ENCODE results near the gene GJA4. TPM values are rescaled to one million over a fixed set of nuclear protein-coding genes. Genes with fewer than 3 reads are reported as not detected.

GJA4 gene
- total and polyA plus RNA-seq, 8 donors: 21.1 to 34.7 (median 29.1) TPM

DNA sequence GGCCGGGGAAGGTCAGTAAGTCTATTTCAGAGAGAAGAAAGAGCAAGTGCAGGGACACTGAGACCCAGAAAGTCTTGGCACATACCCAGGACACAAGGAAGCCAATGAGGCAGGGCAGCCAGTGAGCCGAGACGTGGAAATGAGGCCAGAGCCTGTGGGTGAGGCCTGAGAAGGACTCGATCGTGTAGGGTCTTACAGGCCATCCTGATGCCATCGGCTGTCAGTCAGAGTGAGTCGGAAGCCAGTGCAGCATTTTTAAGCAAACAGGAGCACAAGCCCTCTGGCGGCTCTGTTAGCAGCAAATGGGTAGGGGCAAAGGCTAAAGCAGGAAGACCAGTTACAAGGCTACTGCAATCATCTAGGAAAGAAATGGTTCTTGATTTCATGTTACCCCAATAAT, 17.8 kb upstream of the GJA4 start:
- H3K9me3 ChIP-seq: no peaks in the 10 kb centered on the region
- no peak overlapping the region for H3K4me3 ChIP-seq
- H3K36me3 ChIP-seq: no peaks in the 10 kb centered on the region
- H3K27me3 ChIP-seq: peaks cover 0 to 38% of the 10 kb centered on the region in 2 donors
- TF ChIP-seq, protein P1, sequence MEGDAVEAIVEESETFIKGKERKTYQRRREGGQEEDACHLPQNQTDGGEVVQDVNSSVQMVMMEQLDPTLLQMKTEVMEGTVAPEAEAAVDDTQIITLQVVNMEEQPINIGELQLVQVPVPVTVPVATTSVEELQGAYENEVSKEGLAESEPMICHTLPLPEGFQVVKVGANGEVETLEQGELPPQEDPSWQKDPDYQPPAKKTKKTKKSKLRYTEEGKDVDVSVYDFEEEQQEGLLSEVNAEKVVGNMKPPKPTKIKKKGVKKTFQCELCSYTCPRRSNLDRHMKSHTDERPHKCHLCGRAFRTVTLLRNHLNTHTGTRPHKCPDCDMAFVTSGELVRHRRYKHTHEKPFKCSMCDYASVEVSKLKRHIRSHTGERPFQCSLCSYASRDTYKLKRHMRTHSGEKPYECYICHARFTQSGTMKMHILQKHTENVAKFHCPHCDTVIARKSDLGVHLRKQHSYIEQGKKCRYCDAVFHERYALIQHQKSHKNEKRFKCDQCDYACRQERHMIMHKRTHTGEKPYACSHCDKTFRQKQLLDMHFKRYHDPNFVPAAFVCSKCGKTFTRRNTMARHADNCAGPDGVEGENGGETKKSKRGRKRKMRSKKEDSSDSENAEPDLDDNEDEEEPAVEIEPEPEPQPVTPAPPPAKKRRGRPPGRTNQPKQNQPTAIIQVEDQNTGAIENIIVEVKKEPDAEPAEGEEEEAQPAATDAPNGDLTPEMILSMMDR (IDR thresholded peaks at IDR 0.05): no peak
- no peak overlapping the region for H3K27ac ChIP-seq
- DNase-seq: peak in 1 of 4 donors; percentile 12
- no peak for ATAC-seq
- H3K4me1 ChIP-seq: no peaks in the 10 kb centered on the region
- intact Hi-C loops (cut with DNase I): no loop called here

GRCh38 chr1:34776911-34777310, 15.9 kb upstream of the GJA4 start:
- intact Hi-C loops (cut with DNase I): no loop called here
- no peaks in the 10 kb centered on the region for H3K9me3 ChIP-seq

DNA sequence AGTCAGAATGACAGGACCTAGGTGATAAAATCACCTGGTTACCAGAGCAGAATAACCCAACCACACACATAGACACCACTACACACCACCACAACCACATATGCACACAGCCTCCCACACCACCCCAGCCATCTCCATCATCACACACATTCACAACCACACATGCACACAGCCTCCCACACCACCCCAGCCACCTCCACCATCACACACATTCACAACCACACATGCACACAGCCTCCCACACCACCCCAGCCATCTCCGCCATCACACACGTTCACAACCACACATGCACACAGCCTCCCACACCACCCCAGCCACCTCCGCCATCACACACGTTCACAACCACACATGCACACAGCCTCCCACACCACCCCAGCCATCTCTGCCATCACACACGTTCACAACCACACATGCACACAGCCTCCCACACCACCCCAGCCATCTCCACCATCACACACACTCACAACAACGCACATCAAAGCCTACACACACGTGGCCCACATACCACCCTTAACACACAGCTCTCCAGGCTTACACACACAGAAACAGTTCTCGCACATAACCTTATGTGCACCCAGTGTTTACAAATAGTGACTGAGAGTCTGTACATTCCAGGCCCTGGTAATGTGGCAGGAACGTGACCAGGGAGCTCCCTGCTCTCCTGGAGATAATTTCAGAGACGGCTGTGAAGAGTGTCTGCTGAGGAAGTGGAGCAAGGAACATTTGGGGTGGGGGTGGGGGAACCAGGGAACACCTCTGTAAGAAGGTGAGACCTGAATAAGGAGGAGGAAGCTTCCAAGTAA, 15.1 kb upstream of the GJA4 start:
- intact Hi-C loops (cut with DNase I): no loop called here
- no peaks in the 10 kb centered on the region for H3K36me3 ChIP-seq
- H3K4me1 ChIP-seq: peaks cover 0 to 4% of the 10 kb centered on the region in 2 donors
- ATAC-seq: no peak
- no peak overlapping the region for H3K4me3 ChIP-seq
- TF ChIP-seq, protein P1 (IDR thresholded peaks at IDR 0.05): no peak
- H3K27ac ChIP-seq: no peak overlapping the region
- no peak for DNase-seq
- no peaks in the 10 kb centered on the region for H3K9me3 ChIP-seq
- peaks cover 19 to 66% of the 10 kb centered on the region in 2 donors for H3K27me3 ChIP-seq

More at GRCh38 chr1:34776911-34777310, 15.9 kb upstream of the GJA4 start:
- Histone ChIP-seq H3K27ac (no peak overlapping the region), H3K36me3 (no peaks in the 10 kb centered on the region), H3K4me1 (peaks cover 0 to 4% of the 10 kb centered on the region in 2 donors), H3K27me3 (peaks cover 18 to 58% of the 10 kb centered on the region in 2 donors), H3K4me3 (no peak overlapping the region)
- ATAC-seq (no peak), DNase-seq (peak in 2 of 4 donors; percentile 22 to 44)
- TF ChIP-seq, protein P1 (IDR thresholded peaks at IDR 0.05): no peak

DNA sequence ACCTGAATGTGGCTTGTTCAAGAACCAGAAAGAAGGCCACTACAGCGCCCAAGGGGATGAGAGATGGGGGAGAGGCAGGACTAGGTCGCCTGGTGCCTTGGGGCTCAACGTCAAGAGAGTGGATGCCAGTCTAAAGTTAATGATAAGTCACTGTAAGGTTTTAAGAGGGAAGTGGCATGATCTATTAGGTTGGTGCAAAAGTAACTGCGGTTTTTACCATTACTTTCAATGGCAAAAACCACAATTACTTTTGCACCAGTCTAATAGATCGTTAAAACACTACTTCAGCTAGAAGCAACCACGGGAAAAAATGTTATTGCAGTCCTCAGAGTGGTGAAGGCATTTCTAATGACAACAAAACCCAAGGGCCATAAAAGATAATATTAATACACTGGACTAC, 14.4 kb upstream of the GJA4 start:
- Histone ChIP-seq H3K4me1 (peaks cover 0 to 4% of the 10 kb centered on the region in 2 donors), H3K4me3 (no peak overlapping the region), H3K36me3 (no peaks in the 10 kb centered on the region), H3K9me3 (no peaks in the 10 kb centered on the region), H3K27me3 (peaks cover 19 to 73% of the 10 kb centered on the region in 2 donors), H3K27ac (no peak overlapping the region)
- TF ChIP-seq, protein P1 (IDR thresholded peaks at IDR 0.05): no peak
- peak in 1 of 4 donors; percentile 6 for DNase-seq
- ATAC-seq: no peak
- intact Hi-C loops (cut with DNase I): no loop called here

DNA sequence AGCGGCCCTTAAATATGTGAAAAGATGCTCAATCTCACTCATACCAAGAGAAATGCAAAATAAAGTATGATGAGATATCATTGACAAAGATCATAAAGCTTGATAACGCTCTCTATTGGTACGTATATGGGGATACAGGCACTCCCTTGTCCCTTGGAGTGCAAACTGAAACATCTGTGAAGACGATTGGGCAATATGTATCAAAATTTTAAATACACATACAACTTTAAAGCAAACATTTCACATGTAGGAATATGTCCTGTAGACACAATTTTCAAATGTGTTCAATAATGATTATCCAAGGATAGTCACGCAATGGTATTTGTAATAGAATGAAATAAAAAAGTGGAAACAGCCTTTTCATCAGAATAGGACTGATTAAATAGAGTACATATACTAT, 13.8 kb upstream of the GJA4 start:
- Histone ChIP-seq H3K9me3 (no peaks in the 10 kb centered on the region), H3K27me3 (peaks cover 19 to 76% of the 10 kb centered on the region in 2 donors), H3K4me1 (peaks cover 0 to 4% of the 10 kb centered on the region in 2 donors), H3K4me3 (no peak overlapping the region), H3K36me3 (no peaks in the 10 kb centered on the region), H3K27ac (no peak overlapping the region)
- DNase-seq (no peak), ATAC-seq (no peak)
- TF ChIP-seq, protein P1 (IDR thresholded peaks at IDR 0.05): no peak
- intact Hi-C loops (cut with DNase I): no loop called here
